Activated CD4-positive, CD25-positive, alpha-beta regulatory T cell treated with anti-CD3 and anti-CD28 coated beads, Interleukin-2, amount 50 U/mL, for 24 hours (primary cell): ENCODE measurements around the gene PARP14.
"Not testable (repeated sequence)": the region's sequence is repeated elsewhere in the genome, so short reads cannot be mapped to it uniquely, and the experiment has no call there.

Experiments used
- ATAC-seq, 2 donors: fragments of 150-1000 bp; cut with Tn5 transposase; one replicate each; pipeline ENCODE4 v1.10.0; 2021; ENCODE audit warnings: mild to moderate bottlenecking in 1 of 2, moderate library complexity in 1 of 2

Gene PARP14

GRCh38 chr3:122680475-122681283 is at the start of gene PARP14:
Gene PARP14, plus strand, starts transcription at chr3:122680839. Its CDS starts 45 bp downstream, at chr3:122680884.
- ATAC-seq, result peak; percentile 65 to 74

GRCh38 chr3:122635789-122636188 is 44.9 kb upstream of the PARP14 start:
- no peak for ATAC-seq

- no peak for ATAC-seq
Observed at GRCh38 chr3:122636697-122637096, 43.9 kb upstream of the PARP14 start.

- no peak for ATAC-seq
Observed at GRCh38 chr3:122640437-122640999, 40.1 kb upstream of the PARP14 start.

GRCh38 chr3:122642935-122643334 is 37.7 kb upstream of the PARP14 start:
- peak; percentile 71 to 84 for ATAC-seq

GRCh38 chr3:122646146-122646988 is 34.3 kb upstream of the PARP14 start:
- peak in 1 of 2 donors; percentile 68 for ATAC-seq

GRCh38 chr3:122651233-122651907 is 29.3 kb upstream of the PARP14 start:
- ATAC-seq, result not testable (repeated sequence)

- not testable (repeated sequence) for ATAC-seq
Observed at GRCh38 chr3:122651962-122652361, 28.7 kb upstream of the PARP14 start.

- not testable (repeated sequence) for ATAC-seq
Observed at GRCh38 chr3:122658336-122658735, 22.3 kb upstream of the PARP14 start.

GRCh38 chr3:122660297-122660974 is 20.2 kb upstream of the PARP14 start:
- no peak for ATAC-seq

- ATAC-seq, result peak in 1 of 2 donors; percentile 43
Observed at GRCh38 chr3:122661633-122662032, 19.0 kb upstream of the PARP14 start.

- no peak for ATAC-seq
Observed at GRCh38 chr3:122662505-122662904, 18.1 kb upstream of the PARP14 start.

- no peak for ATAC-seq
Observed at GRCh38 chr3:122665226-122665786, 15.3 kb upstream of the PARP14 start.

GRCh38 chr3:122665881-122666280 is 14.8 kb upstream of the PARP14 start:
- ATAC-seq, result no peak

- peak; percentile 96 to 98 for ATAC-seq
Observed at GRCh38 chr3:122668930-122669730, 11.5 kb upstream of the PARP14 start.

- no peak for ATAC-seq
Observed at GRCh38 chr3:122671553-122671952, 9.1 kb upstream of the PARP14 start.

- no peak for ATAC-seq
Observed at GRCh38 chr3:122674339-122674738, 6.3 kb upstream of the PARP14 start.

GRCh38 chr3:122676759-122677158 is 3.9 kb upstream of the PARP14 start:
- no peak for ATAC-seq

- ATAC-seq, result no peak
Observed at GRCh38 chr3:122677216-122677615, 3.4 kb upstream of the PARP14 start.

GRCh38 chr3:122678506-122678905 is 2.1 kb upstream of the PARP14 start:
- no peak for ATAC-seq
